BLaER1 (cell line): ENCODE measurements around the gene POU4F3.

Experiments
- H3K27ac ChIP-seq: shearing (Covaris generic); formaldehyde crosslinking; 2 replicates; pipeline ENCODE4 v1.8.1; 2022
- H3K27me3 ChIP-seq: shearing (Covaris generic); formaldehyde crosslinking; 2 replicates; pipeline ENCODE4 v1.8.1; 2022
- H3K36me3 ChIP-seq: shearing (Covaris generic); formaldehyde crosslinking; 2 replicates; pipeline ENCODE4 v1.8.1; 2022
- H3K4me1 ChIP-seq: shearing (Covaris generic); formaldehyde crosslinking; 2 replicates; pipeline ENCODE4 v1.8.1; 2022
- H3K4me2 ChIP-seq: shearing (Covaris generic); formaldehyde crosslinking; 2 replicates; pipeline ENCODE4 v1.8.1; 2022
- H3K4me3 ChIP-seq: shearing (Covaris generic); formaldehyde crosslinking; 2 replicates; pipeline ENCODE4 v1.8.1; 2022
- H3K9ac ChIP-seq: shearing (Covaris generic); formaldehyde crosslinking; 2 replicates; pipeline ENCODE4 v1.8.1; 2022
- H3K9me3 ChIP-seq: shearing (Covaris generic); formaldehyde crosslinking; 2 replicates; pipeline ENCODE4 v1.8.1; 2022
- H4K20me1 ChIP-seq: shearing (Covaris generic); formaldehyde crosslinking; 2 replicates; pipeline ENCODE4 v1.8.1; 2022
- Cebpa-rat ChIP-seq: shearing (Covaris generic); IDR thresholded peaks from 2 replicates; pipeline ENCODE4 v1.8.1; 2022

POU4F3 gene

GRCh38 chr5:146378986-146379385 is 40.3 kb downstream of the POU4F3 start:
- TF ChIP-seq Cebpa-rat = no peak

GRCh38 chr5:146380714-146381113 is 42.1 kb downstream of the POU4F3 start:
- Histone ChIP-seq H3K4me2 (no peak overlapping the region), H3K4me1 (no peaks in the 10 kb centered on the region), H3K9ac (no peak overlapping the region), H3K36me3 (no peaks in the 10 kb centered on the region), H3K9me3 (no peaks in the 10 kb centered on the region), H3K27ac (no peak overlapping the region), H3K27me3 (no peaks in the 10 kb centered on the region), H3K4me3 (no peak overlapping the region), H4K20me1 (no peaks in the 10 kb centered on the region)
- TF ChIP-seq Cebpa-rat = no peak

More at GRCh38 chr5:146378986-146379385, 40.3 kb downstream of the POU4F3 start:
- no peaks in the 10 kb centered on the region for H4K20me1 ChIP-seq
- no peaks in the 10 kb centered on the region for H3K36me3 ChIP-seq
- H3K4me2 ChIP-seq = no peak overlapping the region
- H3K4me1 ChIP-seq = no peaks in the 10 kb centered on the region
- no peak overlapping the region for H3K4me3 ChIP-seq
- H3K27ac ChIP-seq = no peak overlapping the region
- no peaks in the 10 kb centered on the region for H3K9me3 ChIP-seq
- no peak overlapping the region for H3K9ac ChIP-seq
- no peaks in the 10 kb centered on the region for H3K27me3 ChIP-seq

- Histone ChIP-seq H3K4me1 (no peaks in the 10 kb centered on the region), H3K27me3 (no peaks in the 10 kb centered on the region), H3K27ac (no peak overlapping the region), H3K4me2 (no peak overlapping the region), H3K9me3 (no peaks in the 10 kb centered on the region), H3K4me3 (no peak overlapping the region), H3K9ac (no peak overlapping the region), H4K20me1 (no peaks in the 10 kb centered on the region), H3K36me3 (no peaks in the 10 kb centered on the region)
- no peak for TF ChIP-seq Cebpa-rat
Measured at GRCh38 chr5:146388386-146388785, 49.7 kb downstream of the POU4F3 start.

- Histone ChIP-seq H4K20me1 (no peaks in the 10 kb centered on the region), H3K36me3 (no peaks in the 10 kb centered on the region), H3K4me3 (no peak overlapping the region), H3K27me3 (no peaks in the 10 kb centered on the region), H3K9me3 (no peaks in the 10 kb centered on the region), H3K9ac (no peak overlapping the region), H3K27ac (no peak overlapping the region), H3K4me1 (peaks cover 8% of the 10 kb centered on the region), H3K4me2 (no peak overlapping the region)
- TF ChIP-seq Cebpa-rat = no peak
Measured at GRCh38 chr5:146390469-146390868, 51.8 kb downstream of the POU4F3 start.
